K562 (cell line): ENCODE results near the gene ELP5. TPM values are rescaled to one million over a fixed set of nuclear protein-coding genes. Genes with fewer than 3 reads are reported as not detected.

ENCODE experiments used
- ATAC-seq: fragments of 200-7000 bp; cut with Tn5 transposase; 3 replicates; pipeline ENCODE4 v1.9.1; 2020; ENCODE audit warnings: moderate library complexity
- BruUV-seq: library from RNA; stranded (reverse); fragments of 400-500 nt; replicated peaks from 2 replicates; lab custom pipeline; 2021; lab: Mats Ljungman, UMichigan
- CTCF ChIA-PET: fragments of 300-600 bp; formaldehyde crosslinking; extraction: SDS; loops from one replicate; lab custom pipeline; 2021; ENCODE audit warnings: low intra/inter-chr PET ratio; lab: Yijun Ruan, JAX
- POLR2A ChIA-PET: fragments of 300-600, 350-650 bp; sonication (Branson Sonifier 250); formaldehyde crosslinking; extraction: SDS; loops from one replicate; lab custom pipeline; 2021; ENCODE audit warnings: antibody characterized with exemption, inconsistent platforms; lab: Yijun Ruan, JAX
- DNase-seq, 4 experiments: peaks; one replicate each; pipeline versions ENCODE4 v3.0.0 to v3.0.0-alpha.2; 2011 to 2018; ENCODE audit warnings: low spot score in 3 of 4, mixed read lengths in 3 of 4; ENCODE audit errors: extremely low read depth in 1 of 4
- FAIRE-seq: peaks from 2 replicates; lab custom pipeline; 2011; peaks lifted over from hg19 to GRCh38; lab: Jason Lieb, UNC
- H2AFZ ChIP-seq: 2 replicates; pipeline ENCODE4 v1.6.0; 2011; ENCODE audit warnings: low read depth, low read length, control low read depth, inconsistent platforms
- H3K27ac ChIP-seq: fragments of 200-600 bp; 3 replicates; pipeline ENCODE4 v1.8.0; 2011; ENCODE audit warnings: low read depth, mild to moderate bottlenecking, control low read depth, inconsistent platforms, low read length, moderate library complexity, mixed read lengths; ENCODE audit errors: extremely low read depth
- H3K27me3 ChIP-seq, 2 experiments: fragments of 300-600 bp in 1 of 2; 2 replicates in 1 of 2; 3 replicates in 1 of 2; pipeline versions ENCODE4 v1.6.0 to v1.8.0; 2011; ENCODE audit warnings: inconsistent platforms in 2 of 2, low read length in 2 of 2, mild to moderate bottlenecking in 1 of 2, mixed read lengths in 1 of 2, moderate library complexity in 1 of 2; ENCODE audit not compliant: control insufficient read depth in 2 of 2, insufficient read depth in 2 of 2
- H3K36me3 ChIP-seq: fragments of 300-600 bp; 3 replicates; pipeline ENCODE4 v1.8.0; 2011; ENCODE audit warnings: mild to moderate bottlenecking, low read length, inconsistent platforms; ENCODE audit not compliant: control insufficient read depth, insufficient read depth
- H3K4me1 ChIP-seq, 2 experiments: fragments of 200-600 bp in 1 of 2; replicated peaks in 1 of 2; 2 replicates in 1 of 2; 3 replicates in 1 of 2; pipeline versions ENCODE4 v1.5.1 to v1.8.0; 2011; ENCODE audit warnings: inconsistent platforms in 2 of 2, low read length in 2 of 2, mild to moderate bottlenecking in 1 of 2, mixed read lengths in 1 of 2, moderate library complexity in 1 of 2; ENCODE audit not compliant: control insufficient read depth in 2 of 2, insufficient read depth in 2 of 2
- H3K4me2 ChIP-seq: 2 replicates; pipeline ENCODE4 v1.6.1; 2011; ENCODE audit warnings: low read length, control low read depth, inconsistent platforms, mixed read lengths; ENCODE audit not compliant: insufficient read depth
- H3K4me3 ChIP-seq: fragments of 200-600 bp; sonication (generic), shearing (Covaris generic); 2 replicates; pipeline ENCODE4 v1.5.1; 2016; ENCODE audit warnings: control low read depth, inconsistent platforms
- H3K79me2 ChIP-seq: fragments of 200-600 bp; 3 replicates; pipeline ENCODE4 v1.8.0; 2011; ENCODE audit warnings: low read length, inconsistent platforms; ENCODE audit not compliant: control insufficient read depth, insufficient read depth
- H3K9ac ChIP-seq, 2 experiments: 2 replicates each; pipeline versions ENCODE4 v1.6.0 to v1.6.1; 2011; ENCODE audit warnings: low read depth in 2 of 2, low read length in 2 of 2, control low read depth in 1 of 2, inconsistent platforms in 1 of 2, mild to moderate bottlenecking in 1 of 2, mixed read lengths in 1 of 2; ENCODE audit not compliant: insufficient read depth in 1 of 2
- H3K9me1 ChIP-seq: one replicate; pipeline ENCODE4 v1.6.0; 2011; ENCODE audit warnings: inconsistent platforms, mild to moderate bottlenecking, low read length, moderate library complexity; ENCODE audit not compliant: control insufficient read depth, insufficient read depth
- H3K9me3 ChIP-seq: replicated peaks from 2 replicates; pipeline ENCODE4 v1.5.1; 2011; ENCODE audit warnings: low read depth, low read length, inconsistent platforms; ENCODE audit not compliant: control insufficient read depth, insufficient read depth
- H4K20me1 ChIP-seq: replicated peaks from 2 replicates; pipeline ENCODE4 v1.6.1; 2011; ENCODE audit warnings: low read length, inconsistent platforms, mixed read lengths; ENCODE audit not compliant: control insufficient read depth, insufficient read depth
- ARID1B ChIP-seq: fragments of 450-650 bp; IDR thresholded peaks from 2 replicates; pipeline ENCODE4 v1.6.1; 2016; ENCODE audit warnings: antibody characterized with exemption, mild to moderate bottlenecking, inconsistent platforms
- BDP1 ChIP-seq: IDR thresholded peaks from 3 replicates; pipeline ENCODE4 v1.6.1; 2011; ENCODE audit not compliant: insufficient read length, insufficient read depth
- CBFA2T2 ChIP-seq: fragments of 450-650 bp; conservative IDR thresholded peaks from 2 replicates; pipeline ENCODE4 v1.6.1; 2017; ENCODE audit warnings: mild to moderate bottlenecking
- DACH1 ChIP-seq: fragments of 450-650 bp; IDR thresholded peaks from 2 replicates; pipeline ENCODE4 v1.6.1; 2018; ENCODE audit not compliant: partially characterized antibody
- ESRRA ChIP-seq: fragments of 450-650 bp; IDR thresholded peaks from 2 replicates; pipeline ENCODE4 v1.6.1; 2014; ENCODE audit warnings: low read depth, mild to moderate bottlenecking, moderate library complexity, borderline replicate concordance
- FOXA3 ChIP-seq, 2 experiments: fragments of 450-650 bp in 1 of 2; sonication (generic) in 1 of 2; formaldehyde crosslinking; IDR thresholded peaks in 1 of 2; conservative IDR thresholded peaks in 1 of 2; 2 replicates each; pipeline versions ENCODE4 v1.4.0 to v1.8.0; 2020 to 2022; ENCODE audit warnings: mild to moderate bottlenecking in 2 of 2, missing genetic modification reagents in 1 of 2
- FOXK2 ChIP-seq, 2 experiments: fragments of 450-650 bp; IDR thresholded peaks in 1 of 2; conservative IDR thresholded peaks in 1 of 2; 2 replicates each; pipeline ENCODE4 v1.6.1; 2016; ENCODE audit warnings: low read depth in 2 of 2, mild to moderate bottlenecking in 1 of 2
- HBP1 ChIP-seq: fragments of 450-650 bp; formaldehyde crosslinking; IDR thresholded peaks from 2 replicates; pipeline ENCODE4 v1.4.0; 2022; ENCODE audit warnings: missing genetic modification characterization
- HDAC1 ChIP-seq, 2 experiments: fragments of 450-650 bp; IDR thresholded peaks; 2 replicates each; pipeline ENCODE4 v1.6.1; 2016 to 2017; ENCODE audit warnings: inconsistent platforms in 1 of 2, mild to moderate bottlenecking in 1 of 2, moderate library complexity in 1 of 2
- L3MBTL2 ChIP-seq: fragments of 450-650 bp; IDR thresholded peaks from 2 replicates; pipeline ENCODE4 v1.6.1; 2016; ENCODE audit warnings: mild to moderate bottlenecking, moderate library complexity
- PHTF2 ChIP-seq: fragments of 250-450 bp; sonication (Bioruptor Pico); IDR thresholded peaks from 2 replicates; pipeline ENCODE4 v1.5.0; 2021; ENCODE audit warnings: mild to moderate bottlenecking
- SIN3A ChIP-seq, 2 experiments: fragments of 150-350 bp in 1 of 2; IDR thresholded peaks; 2 replicates each; pipeline ENCODE4 v1.6.1; 2011 to 2016; ENCODE audit warnings: borderline replicate concordance in 2 of 2, low read depth in 2 of 2, low read length in 2 of 2, mild to moderate bottlenecking in 2 of 2, moderate library complexity in 2 of 2; ENCODE audit not compliant: control insufficient read depth in 1 of 2
- SRF ChIP-seq, 2 experiments: fragments of 250-450, 450-650 bp in 1 of 2; sonication (Bioruptor Pico) in 1 of 2; sonication (generic) in 1 of 2; formaldehyde crosslinking; IDR thresholded peaks; 2 replicates each; pipeline versions ENCODE4 v1.5.0 to v1.5.1; 2020 to 2022; ENCODE audit warnings: mild to moderate bottlenecking in 1 of 2, missing genetic modification reagents in 1 of 2
- TAL1 ChIP-seq: fragments of 450-650 bp; IDR thresholded peaks from 2 replicates; pipeline ENCODE4 v1.6.1; 2016; ENCODE audit warnings: mild to moderate bottlenecking
- TEAD1 ChIP-seq, 2 experiments: fragments of 450-650 bp in 1 of 2; sonication (generic) in 1 of 2; formaldehyde crosslinking; IDR thresholded peaks; 2 replicates each; pipeline versions ENCODE4 v1.4.0 to v1.8.0; 2020 to 2022; ENCODE audit warnings: mild to moderate bottlenecking in 2 of 2, missing genetic modification reagents in 1 of 2
- ZNF384 ChIP-seq: IDR thresholded peaks from 2 replicates; pipeline ENCODE4 v1.6.1; 2012; ENCODE audit warnings: low read depth, low read length, improper control_type of control experiment
- WGBS: fragments of 100-300 bp; shearing (Covaris generic); methylation state at CpG from one replicate; pipeline ENCODE4 v1.1.6; 2016; ENCODE audit warnings: low coverage, mixed read lengths; ENCODE audit not compliant: insufficient coverage; ENCODE audit errors: missing lambda C conversion rate; 5-methylcytosine and 5-hydroxymethylcytosine counted together
- in situ Hi-C: fragments of 300-500 bp; cut with MboI; formaldehyde crosslinking; loops from 4 replicates; pipeline ENCODE4 v1.15.0; 2018; ENCODE audit warnings: inconsistent platforms, mixed read lengths
- intact Hi-C: fragments of 100-400 bp; cut with micrococcal nuclease; formaldehyde crosslinking; loops from 2 replicates; pipeline ENCODE4 v1.14.2; 2022
- polyA plus RNA-seq, 8 experiments: library from polyadenylated mRNA; depleted of rRNA in 4 of 8; stranded (reverse) in 5 of 8; unstranded in 3 of 8; fragments of >200 nt; fragmentation: Nextera tagmentation in 2 of 8; fragmentation: Illumina TruSeq in 1 of 8; extraction: Ambion mirVana in 2 of 8; extraction: Trizol in 1 of 8; gene quantifications; 2 replicates each; pipeline versions ENCODE4 v1.2.1 to v1.2.3, GENCODE V29; 2011 to 2014; ENCODE audit warnings: inconsistent platforms in 1 of 8, missing spikeins in 1 of 8
- total RNA-seq, 7 experiments: library from RNA; depleted of rRNA in 6 of 7; stranded (reverse); fragments of >200 nt in 6 of 7; fragmentation: Illumina TruSeq in 2 of 7; extraction: Trizol in 2 of 7; gene quantifications; 2 replicates each; pipeline versions ENCODE4 v1.2.1 to v1.2.3, GENCODE V29; 2011 to 2021; ENCODE audit warnings: low replicate concordance in 1 of 7
- TF ChIP-seq, protein P1 (sequence below): sonication (generic); formaldehyde crosslinking; IDR thresholded peaks from 2 replicates; pipeline ENCODE4 v1.9.0; 2022; ENCODE audit warnings: mild to moderate bottlenecking, missing genetic modification reagents
- TF ChIP-seq, protein P2 (sequence below), 2 experiments: fragments of 450-650 bp; conservative IDR thresholded peaks; 2 replicates each; pipeline ENCODE4 v1.6.1; 2017; ENCODE audit warnings: mild to moderate bottlenecking in 2 of 2, moderate library complexity in 2 of 2

ELP5 gene
- total and polyA plus RNA-seq, 9 of the 15 experiments (the other 6 are each of a cell fraction or from before 2014, with no cell fraction given), result 25.7 to 77.9 (median 52.9) TPM

GRCh38 chr17:7282752-7283321 lies 30.8 kb downstream of the ELP5 start:
- Histone ChIP-seq H3K79me2 (no peaks in the 10 kb centered on the region; the same call in 2 of the 3 replicates), H3K4me2 (peak overlapping the region; percentile 73), H3K9me3 (no peaks in the 10 kb centered on the region), H3K4me3 (peak overlapping the region; percentile 65; the same call in 1 of the 2 replicates), H3K27me3 (no peaks in the 10 kb centered on the region), H3K4me1 (peaks cover 15 to 44% of the 10 kb centered on the region in 2 experiments; a peak in 4 of 5 replicates), H3K27ac (peak overlapping the region; percentile 39; the same call in 2 of the 3 replicates), H3K36me3 (0 out of 3 replicates have a peak, but pooled peaks cover 3% of the 10 kb centered on the region), H4K20me1 (no peaks in the 10 kb centered on the region; the same call in 1 of the 2 replicates), H2AFZ (no peak overlapping the region), H3K9ac (peak overlapping the region; percentile 65 to 91; a peak in 3 of 4 replicates), H3K9me1 (no peaks in the 10 kb centered on the region)
- peak; percentile 84 for FAIRE-seq
- BruUV-seq, result no TSS peak
- peak in 3 of 4 experiments; percentile 35 to 69 (median 44) for DNase-seq
- intact Hi-C loops, result loop anchor here (5.0 kb wide), 1 partner anchor 46 kb away; the partner anchor contains the start of gene PHF23
- ChIA-PET CTCF (no interaction called here), POLR2A (interaction anchor here (0.6 to 1.4 kb wide), 7 partner anchors 11 to 367 kb away, joined by 3 to 5 read pairs (median 3); partner anchors contain the start of gene PHF23)
- in situ Hi-C loops, result loop anchor here (5.0 kb wide), 1 partner anchor 59 kb away; no protein-coding TSS in a partner anchor
- peak; percentile 22; the same call in 1 of the 3 replicates for ATAC-seq
- 8% methylated on average over 6 of the region's 6 CpGs for WGBS
- TF ChIP-seq PHTF2 (CRISPR knock-in tag), result no peak
- peak; percentile 73; the same call in 1 of the 2 replicates for TF ChIP-seq ESRRA
- TF ChIP-seq FOXK2 (conservative IDR thresholded peaks at IDR 0.05 in 1 of 2, IDR thresholded peaks at IDR 0.05 in 1 of 2; ENCODE audit: low read depth in 2 of 2), result peak; percentile 77 to 83
- TF ChIP-seq TEAD1 (CRISPR knock-in tag; IDR thresholded peaks at IDR 0.05), result 0 out of 4 replicates have a peak, but pooled peaks of 1 of the 2 experiments have one; percentile 17
- TF ChIP-seq CBFA2T2, result 0 out of 2 replicates have a peak, but pooled peaks have one; percentile 30
- TF ChIP-seq FOXA3 (CRISPR knock-in tag; conservative IDR thresholded peaks at IDR 0.05 in 1 of 2, IDR thresholded peaks at IDR 0.05 in 1 of 2), result peak; percentile 48 to 70; a peak in 2 of 4 replicates
- peak; percentile 45; the same call in 1 of the 2 replicates for TF ChIP-seq ZNF384
- TF ChIP-seq HDAC1 (IDR thresholded peaks at IDR 0.05), result 0 out of 4 replicates have a peak, but pooled peaks of 1 of the 2 experiments have one; percentile 9
- peak; percentile 66 for TF ChIP-seq DACH1
- TF ChIP-seq, protein P1, sequence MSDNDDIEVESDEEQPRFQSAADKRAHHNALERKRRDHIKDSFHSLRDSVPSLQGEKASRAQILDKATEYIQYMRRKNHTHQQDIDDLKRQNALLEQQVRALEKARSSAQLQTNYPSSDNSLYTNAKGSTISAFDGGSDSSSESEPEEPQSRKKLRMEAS, result peak; percentile 66
- peak; percentile 15; the same call in 1 of the 2 replicates for TF ChIP-seq ARID1B
- peak in 1 of 2 experiments; percentile 93; a peak in 2 of 4 replicates for TF ChIP-seq SRF (CRISPR knock-in tag; IDR thresholded peaks at IDR 0.05)
- no peak for TF ChIP-seq HBP1
- TF ChIP-seq TAL1, result peak; percentile 36
- TF ChIP-seq SIN3A (IDR thresholded peaks at IDR 0.05; ENCODE audit: borderline replicate concordance in 2 of 2, control insufficient read depth in 1 of 2, low read depth in 2 of 2, low read length in 2 of 2), result peak in 1 of 2 experiments; percentile 35; a peak in 1 of 4 replicates
- peak; percentile 23; the same call in 1 of the 2 replicates for TF ChIP-seq L3MBTL2
- TF ChIP-seq, protein P2, sequence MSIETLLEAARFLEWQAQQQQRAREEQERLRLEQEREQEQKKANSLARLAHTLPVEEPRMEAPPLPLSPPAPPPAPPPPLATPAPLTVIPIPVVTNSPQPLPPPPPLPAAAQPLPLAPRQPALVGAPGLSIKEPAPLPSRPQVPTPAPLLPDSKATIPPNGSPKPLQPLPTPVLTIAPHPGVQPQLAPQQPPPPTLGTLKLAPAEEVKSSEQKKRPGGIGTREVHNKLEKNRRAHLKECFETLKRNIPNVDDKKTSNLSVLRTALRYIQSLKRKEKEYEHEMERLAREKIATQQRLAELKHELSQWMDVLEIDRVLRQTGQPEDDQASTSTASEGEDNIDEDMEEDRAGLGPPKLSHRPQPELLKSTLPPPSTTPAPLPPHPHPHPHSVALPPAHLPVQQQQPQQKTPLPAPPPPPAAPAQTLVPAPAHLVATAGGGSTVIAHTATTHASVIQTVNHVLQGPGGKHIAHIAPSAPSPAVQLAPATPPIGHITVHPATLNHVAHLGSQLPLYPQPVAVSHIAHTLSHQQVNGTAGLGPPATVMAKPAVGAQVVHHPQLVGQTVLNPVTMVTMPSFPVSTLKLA (conservative IDR thresholded peaks at IDR 0.05), result peak; percentile 31 to 69; a peak in 1 of 4 replicates
- TF ChIP-seq BDP1, result no peak
